ENCODE data around the gene FAM76A. TPM values are rescaled to one million over a fixed set of nuclear protein-coding genes. Genes with fewer than 3 reads are reported as not detected.

Gene FAM76A
- total and polyA plus RNA-seq, 9 of the 15 experiments (the other 6 are each of a cell fraction or from before 2014, with no cell fraction given), result 9.5 to 14.6 (median 11.4) TPM

DNA sequence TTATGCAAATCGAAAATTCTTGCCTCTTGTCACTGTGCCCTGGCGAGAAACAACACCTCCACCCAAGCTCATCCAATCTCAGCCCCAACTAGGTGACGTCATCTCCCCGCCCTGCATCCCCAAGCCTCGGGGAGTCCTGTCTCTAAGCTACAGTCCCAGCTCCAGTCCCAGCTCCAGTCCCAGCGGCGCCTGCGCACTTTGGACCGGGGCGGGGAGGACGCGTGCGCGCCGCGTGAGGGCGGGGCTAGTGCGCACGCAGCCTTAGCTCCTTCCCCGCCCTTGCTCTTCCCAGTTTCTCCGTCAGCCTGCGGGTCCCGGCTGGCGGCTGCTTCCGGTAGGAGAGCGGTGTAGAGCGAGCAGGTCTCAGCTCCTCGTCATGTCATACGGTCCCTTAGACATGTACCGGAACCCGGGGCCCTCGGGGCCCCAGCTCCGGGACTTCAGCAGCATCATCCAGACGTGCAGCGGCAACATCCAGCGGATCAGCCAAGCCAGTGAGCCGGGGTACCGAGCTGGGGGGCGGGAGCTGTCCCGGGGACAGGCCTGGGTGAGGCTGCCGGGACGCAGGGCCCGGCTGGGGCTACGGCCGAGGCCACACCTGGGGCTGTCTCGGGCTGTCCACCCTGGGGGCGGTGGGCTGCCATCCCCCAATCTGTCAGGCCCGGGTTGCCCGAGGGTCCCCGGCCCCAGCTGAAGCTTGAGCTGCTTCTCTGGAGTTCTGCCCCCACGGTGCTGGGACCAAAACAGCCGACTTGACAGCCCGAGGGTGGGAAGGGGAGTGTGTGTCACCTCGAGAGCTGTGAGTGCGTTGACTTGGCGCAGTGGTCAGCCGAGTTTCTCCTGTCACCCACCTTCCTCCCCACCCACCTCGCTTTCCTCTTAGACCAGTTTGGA lies 47.4 kb downstream of the FAM76A start, which contains the start of gene STX12 (continued):
- TF ChIP-seq, protein P1, sequence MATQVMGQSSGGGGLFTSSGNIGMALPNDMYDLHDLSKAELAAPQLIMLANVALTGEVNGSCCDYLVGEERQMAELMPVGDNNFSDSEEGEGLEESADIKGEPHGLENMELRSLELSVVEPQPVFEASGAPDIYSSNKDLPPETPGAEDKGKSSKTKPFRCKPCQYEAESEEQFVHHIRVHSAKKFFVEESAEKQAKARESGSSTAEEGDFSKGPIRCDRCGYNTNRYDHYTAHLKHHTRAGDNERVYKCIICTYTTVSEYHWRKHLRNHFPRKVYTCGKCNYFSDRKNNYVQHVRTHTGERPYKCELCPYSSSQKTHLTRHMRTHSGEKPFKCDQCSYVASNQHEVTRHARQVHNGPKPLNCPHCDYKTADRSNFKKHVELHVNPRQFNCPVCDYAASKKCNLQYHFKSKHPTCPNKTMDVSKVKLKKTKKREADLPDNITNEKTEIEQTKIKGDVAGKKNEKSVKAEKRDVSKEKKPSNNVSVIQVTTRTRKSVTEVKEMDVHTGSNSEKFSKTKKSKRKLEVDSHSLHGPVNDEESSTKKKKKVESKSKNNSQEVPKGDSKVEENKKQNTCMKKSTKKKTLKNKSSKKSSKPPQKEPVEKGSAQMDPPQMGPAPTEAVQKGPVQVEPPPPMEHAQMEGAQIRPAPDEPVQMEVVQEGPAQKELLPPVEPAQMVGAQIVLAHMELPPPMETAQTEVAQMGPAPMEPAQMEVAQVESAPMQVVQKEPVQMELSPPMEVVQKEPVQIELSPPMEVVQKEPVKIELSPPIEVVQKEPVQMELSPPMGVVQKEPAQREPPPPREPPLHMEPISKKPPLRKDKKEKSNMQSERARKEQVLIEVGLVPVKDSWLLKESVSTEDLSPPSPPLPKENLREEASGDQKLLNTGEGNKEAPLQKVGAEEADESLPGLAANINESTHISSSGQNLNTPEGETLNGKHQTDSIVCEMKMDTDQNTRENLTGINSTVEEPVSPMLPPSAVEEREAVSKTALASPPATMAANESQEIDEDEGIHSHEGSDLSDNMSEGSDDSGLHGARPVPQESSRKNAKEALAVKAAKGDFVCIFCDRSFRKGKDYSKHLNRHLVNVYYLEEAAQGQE (IDR thresholded peaks at IDR 0.05; ENCODE audit: borderline replicate concordance), result no peak; the same call in 1 of the 2 replicates
- TF ChIP-seq, protein P1 (CRISPR knock-in tag; IDR thresholded peaks at IDR 0.05; ENCODE audit: low read depth), result no peak
- TF ChIP-seq, protein P2, sequence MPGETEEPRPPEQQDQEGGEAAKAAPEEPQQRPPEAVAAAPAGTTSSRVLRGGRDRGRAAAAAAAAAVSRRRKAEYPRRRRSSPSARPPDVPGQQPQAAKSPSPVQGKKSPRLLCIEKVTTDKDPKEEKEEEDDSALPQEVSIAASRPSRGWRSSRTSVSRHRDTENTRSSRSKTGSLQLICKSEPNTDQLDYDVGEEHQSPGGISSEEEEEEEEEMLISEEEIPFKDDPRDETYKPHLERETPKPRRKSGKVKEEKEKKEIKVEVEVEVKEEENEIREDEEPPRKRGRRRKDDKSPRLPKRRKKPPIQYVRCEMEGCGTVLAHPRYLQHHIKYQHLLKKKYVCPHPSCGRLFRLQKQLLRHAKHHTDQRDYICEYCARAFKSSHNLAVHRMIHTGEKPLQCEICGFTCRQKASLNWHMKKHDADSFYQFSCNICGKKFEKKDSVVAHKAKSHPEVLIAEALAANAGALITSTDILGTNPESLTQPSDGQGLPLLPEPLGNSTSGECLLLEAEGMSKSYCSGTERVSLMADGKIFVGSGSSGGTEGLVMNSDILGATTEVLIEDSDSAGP (CRISPR knock-in tag; IDR thresholded peaks at IDR 0.05), result no peak; the same call in 1 of the 2 replicates
- TF ChIP-seq, protein P3, sequence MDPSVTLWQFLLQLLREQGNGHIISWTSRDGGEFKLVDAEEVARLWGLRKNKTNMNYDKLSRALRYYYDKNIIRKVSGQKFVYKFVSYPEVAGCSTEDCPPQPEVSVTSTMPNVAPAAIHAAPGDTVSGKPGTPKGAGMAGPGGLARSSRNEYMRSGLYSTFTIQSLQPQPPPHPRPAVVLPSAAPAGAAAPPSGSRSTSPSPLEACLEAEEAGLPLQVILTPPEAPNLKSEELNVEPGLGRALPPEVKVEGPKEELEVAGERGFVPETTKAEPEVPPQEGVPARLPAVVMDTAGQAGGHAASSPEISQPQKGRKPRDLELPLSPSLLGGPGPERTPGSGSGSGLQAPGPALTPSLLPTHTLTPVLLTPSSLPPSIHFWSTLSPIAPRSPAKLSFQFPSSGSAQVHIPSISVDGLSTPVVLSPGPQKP (CRISPR knock-in tag; IDR thresholded peaks at IDR 0.05), result no peak
- TF ChIP-seq LARP7 (IDR thresholded peaks at IDR 0.05) (no peak), ETS2 (tag; IDR thresholded peaks at IDR 0.05; ENCODE audit: borderline replicate concordance, poor library complexity, severe bottlenecking) (no peak), NFRKB (IDR thresholded peaks at IDR 0.05; ENCODE audit: low read depth) (no peak), PTTG1 (tag; IDR thresholded peaks at IDR 0.05; ENCODE audit: low read depth) (no peak), NR2F6 (CRISPR knock-in tag; IDR thresholded peaks at IDR 0.05) (no peak), GTF2F1 (IDR thresholded peaks at IDR 0.05; ENCODE audit: low read depth, low read length) (no peak), ZNF354B (CRISPR knock-in tag; IDR thresholded peaks at IDR 0.05) (no peak), ZNF76 (CRISPR knock-in tag; IDR thresholded peaks at IDR 0.05; ENCODE audit: borderline replicate concordance) (0 out of 2 replicates have a peak, but pooled peaks have one; percentile 67), ZNF124 (CRISPR knock-in tag; IDR thresholded peaks at IDR 0.05) (no peak), SIN3A (IDR thresholded peaks at IDR 0.05; ENCODE audit: borderline replicate concordance in 2 of 2, control insufficient read depth in 1 of 2, low read depth in 2 of 2, low read length in 2 of 2) (peak; percentile 75 to 85; a peak in 2 of 4 replicates), GATAD2A (IDR thresholded peaks at IDR 0.05) (0 out of 2 replicates have a peak, but pooled peaks have one; percentile 17), ETV1 (tag; conservative IDR thresholded peaks at IDR 0.05; ENCODE audit: low read depth) (peak; percentile 76), BDP1 (IDR thresholded peaks at IDR 0.05; ENCODE audit: insufficient read depth, insufficient read length) (no peak)

Data from K562 (cell line).